ENCODE data around the gene BCAR3.

DNA sequence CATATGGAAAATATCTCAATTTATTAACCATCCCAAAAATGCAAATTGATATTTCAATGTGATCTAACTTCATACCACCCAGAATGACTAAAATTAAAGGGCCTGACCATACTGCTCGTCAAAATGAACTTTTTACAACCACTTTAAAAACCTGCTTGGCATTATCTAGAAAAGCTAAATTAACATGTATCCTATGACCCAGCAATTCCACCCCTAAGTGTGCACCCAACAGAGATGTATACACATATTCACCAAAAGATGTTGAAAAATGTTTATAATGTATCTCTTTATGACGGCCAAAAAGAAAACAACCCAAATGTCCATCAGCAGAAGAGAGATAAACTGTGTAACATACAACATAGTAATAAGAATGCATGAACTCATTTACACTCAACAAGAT lies 1.6 kb upstream of the BCAR3 start:
- TF ChIP-seq, protein P1, sequence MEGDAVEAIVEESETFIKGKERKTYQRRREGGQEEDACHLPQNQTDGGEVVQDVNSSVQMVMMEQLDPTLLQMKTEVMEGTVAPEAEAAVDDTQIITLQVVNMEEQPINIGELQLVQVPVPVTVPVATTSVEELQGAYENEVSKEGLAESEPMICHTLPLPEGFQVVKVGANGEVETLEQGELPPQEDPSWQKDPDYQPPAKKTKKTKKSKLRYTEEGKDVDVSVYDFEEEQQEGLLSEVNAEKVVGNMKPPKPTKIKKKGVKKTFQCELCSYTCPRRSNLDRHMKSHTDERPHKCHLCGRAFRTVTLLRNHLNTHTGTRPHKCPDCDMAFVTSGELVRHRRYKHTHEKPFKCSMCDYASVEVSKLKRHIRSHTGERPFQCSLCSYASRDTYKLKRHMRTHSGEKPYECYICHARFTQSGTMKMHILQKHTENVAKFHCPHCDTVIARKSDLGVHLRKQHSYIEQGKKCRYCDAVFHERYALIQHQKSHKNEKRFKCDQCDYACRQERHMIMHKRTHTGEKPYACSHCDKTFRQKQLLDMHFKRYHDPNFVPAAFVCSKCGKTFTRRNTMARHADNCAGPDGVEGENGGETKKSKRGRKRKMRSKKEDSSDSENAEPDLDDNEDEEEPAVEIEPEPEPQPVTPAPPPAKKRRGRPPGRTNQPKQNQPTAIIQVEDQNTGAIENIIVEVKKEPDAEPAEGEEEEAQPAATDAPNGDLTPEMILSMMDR (IDR thresholded peaks at IDR 0.05): no peak
- TF ChIP-seq MAFK (IDR thresholded peaks at IDR 0.05; ENCODE audit: partially characterized antibody): no peak
- no peak for TF ChIP-seq SMC3 (IDR thresholded peaks at IDR 0.05)
- TF ChIP-seq, protein P2, sequence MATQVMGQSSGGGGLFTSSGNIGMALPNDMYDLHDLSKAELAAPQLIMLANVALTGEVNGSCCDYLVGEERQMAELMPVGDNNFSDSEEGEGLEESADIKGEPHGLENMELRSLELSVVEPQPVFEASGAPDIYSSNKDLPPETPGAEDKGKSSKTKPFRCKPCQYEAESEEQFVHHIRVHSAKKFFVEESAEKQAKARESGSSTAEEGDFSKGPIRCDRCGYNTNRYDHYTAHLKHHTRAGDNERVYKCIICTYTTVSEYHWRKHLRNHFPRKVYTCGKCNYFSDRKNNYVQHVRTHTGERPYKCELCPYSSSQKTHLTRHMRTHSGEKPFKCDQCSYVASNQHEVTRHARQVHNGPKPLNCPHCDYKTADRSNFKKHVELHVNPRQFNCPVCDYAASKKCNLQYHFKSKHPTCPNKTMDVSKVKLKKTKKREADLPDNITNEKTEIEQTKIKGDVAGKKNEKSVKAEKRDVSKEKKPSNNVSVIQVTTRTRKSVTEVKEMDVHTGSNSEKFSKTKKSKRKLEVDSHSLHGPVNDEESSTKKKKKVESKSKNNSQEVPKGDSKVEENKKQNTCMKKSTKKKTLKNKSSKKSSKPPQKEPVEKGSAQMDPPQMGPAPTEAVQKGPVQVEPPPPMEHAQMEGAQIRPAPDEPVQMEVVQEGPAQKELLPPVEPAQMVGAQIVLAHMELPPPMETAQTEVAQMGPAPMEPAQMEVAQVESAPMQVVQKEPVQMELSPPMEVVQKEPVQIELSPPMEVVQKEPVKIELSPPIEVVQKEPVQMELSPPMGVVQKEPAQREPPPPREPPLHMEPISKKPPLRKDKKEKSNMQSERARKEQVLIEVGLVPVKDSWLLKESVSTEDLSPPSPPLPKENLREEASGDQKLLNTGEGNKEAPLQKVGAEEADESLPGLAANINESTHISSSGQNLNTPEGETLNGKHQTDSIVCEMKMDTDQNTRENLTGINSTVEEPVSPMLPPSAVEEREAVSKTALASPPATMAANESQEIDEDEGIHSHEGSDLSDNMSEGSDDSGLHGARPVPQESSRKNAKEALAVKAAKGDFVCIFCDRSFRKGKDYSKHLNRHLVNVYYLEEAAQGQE (IDR thresholded peaks at IDR 0.05): no peak
- no peak for TF ChIP-seq JUNB (IDR thresholded peaks at IDR 0.05)
- TF ChIP-seq NR3C1 (IDR thresholded peaks at IDR 0.05): no peak
- TF ChIP-seq BHLHE40 (IDR thresholded peaks at IDR 0.05; ENCODE audit: low read depth, low read length): no peak
- TF ChIP-seq, protein P3, sequence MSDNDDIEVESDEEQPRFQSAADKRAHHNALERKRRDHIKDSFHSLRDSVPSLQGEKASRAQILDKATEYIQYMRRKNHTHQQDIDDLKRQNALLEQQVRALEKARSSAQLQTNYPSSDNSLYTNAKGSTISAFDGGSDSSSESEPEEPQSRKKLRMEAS (IDR thresholded peaks at IDR 0.05): no peak
- TF ChIP-seq CBX2 (IDR thresholded peaks at IDR 0.05; ENCODE audit: borderline replicate concordance, low read depth): no peak
- TF ChIP-seq HEYL (CRISPR knock-in tag; IDR thresholded peaks at IDR 0.05): no peak
- no peak for TF ChIP-seq HOXA7 (CRISPR knock-in tag; IDR thresholded peaks at IDR 0.05)
- TF ChIP-seq EP300 (IDR thresholded peaks at IDR 0.05): no peak
- TF ChIP-seq KDM1A (IDR thresholded peaks at IDR 0.05; ENCODE audit: low read depth): no peak

Data from A549 (cell line).